ENCODE data around the gene AGAP1.

- TF ChIP-seq, protein P1, sequence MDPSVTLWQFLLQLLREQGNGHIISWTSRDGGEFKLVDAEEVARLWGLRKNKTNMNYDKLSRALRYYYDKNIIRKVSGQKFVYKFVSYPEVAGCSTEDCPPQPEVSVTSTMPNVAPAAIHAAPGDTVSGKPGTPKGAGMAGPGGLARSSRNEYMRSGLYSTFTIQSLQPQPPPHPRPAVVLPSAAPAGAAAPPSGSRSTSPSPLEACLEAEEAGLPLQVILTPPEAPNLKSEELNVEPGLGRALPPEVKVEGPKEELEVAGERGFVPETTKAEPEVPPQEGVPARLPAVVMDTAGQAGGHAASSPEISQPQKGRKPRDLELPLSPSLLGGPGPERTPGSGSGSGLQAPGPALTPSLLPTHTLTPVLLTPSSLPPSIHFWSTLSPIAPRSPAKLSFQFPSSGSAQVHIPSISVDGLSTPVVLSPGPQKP (IDR thresholded peaks at IDR 0.05; ENCODE audit: low read depth, low read length) = no peak
- no peak for TF ChIP-seq CTCF (IDR thresholded peaks at IDR 0.05)
- no peak for TF ChIP-seq GATA3 (IDR thresholded peaks at IDR 0.05; ENCODE audit: borderline replicate concordance)
- TF ChIP-seq POLR2A (IDR thresholded peaks at IDR 0.05; ENCODE audit: low read length) = no peak
- TF ChIP-seq REST (IDR thresholded peaks at IDR 0.05) = no peak
- TF ChIP-seq CHD2 (IDR thresholded peaks at IDR 0.05; ENCODE audit: low read length, partially characterized antibody) = no peak
- no peak for TF ChIP-seq EP300 (IDR thresholded peaks at IDR 0.05)
- no peak for TF ChIP-seq RNF2 (IDR thresholded peaks at IDR 0.05; ENCODE audit: borderline replicate concordance, low read depth)
- TF ChIP-seq, protein P2, sequence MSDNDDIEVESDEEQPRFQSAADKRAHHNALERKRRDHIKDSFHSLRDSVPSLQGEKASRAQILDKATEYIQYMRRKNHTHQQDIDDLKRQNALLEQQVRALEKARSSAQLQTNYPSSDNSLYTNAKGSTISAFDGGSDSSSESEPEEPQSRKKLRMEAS (IDR thresholded peaks at IDR 0.05) = no peak
- TF ChIP-seq NFE2L2 (conservative IDR thresholded peaks at IDR 0.05; ENCODE audit: low read length) = no peak
- TF ChIP-seq MAZ (IDR thresholded peaks at IDR 0.05; ENCODE audit: borderline replicate concordance, low read depth, low read length) = no peak
These were observed 614.2 kb downstream of the AGAP1 start for GRCh38 chr2:236107942-236108625.

Measured in A549 (cell line).